ENCODE results near the gene SH2D5. TPM values are rescaled to one million over a fixed set of nuclear protein-coding genes. Genes with fewer than 3 reads are reported as not detected.

The SH2D5 gene
- total and polyA plus RNA-seq, 2 donors (not counting 3 experiments of a cell fraction or from before 2014, with no cell fraction given) = 0.23 to 1.0 TPM

GRCh38 chr1:20701847-20702246, 30.7 kb downstream of the SH2D5 start:
- POLR2A ChIA-PET = no interaction called here
- intact Hi-C loops (cut with micrococcal nuclease) = no loop called here
- no TSS peak for BruUV-seq (replicated peaks)

More at GRCh38 chr1:20701847-20702246, 30.7 kb downstream of the SH2D5 start:
- CTCF ChIA-PET = interaction anchor here (1.2 to 1.4 kb wide), 4 partner anchors 18 to 494 kb away, joined by 3 to 9 read pairs (median 3); partner anchors contain the start of gene HP1BP3
- peaks cover 4% of the 10 kb centered on the region for H3K4me1 ChIP-seq (ENCODE audit: control insufficient read depth, extremely low read depth, insufficient read depth, low read length)
- DNase-seq (ENCODE audit: low read depth, low spot score) = no peak
- no peak overlapping the region for H3K27ac ChIP-seq (ENCODE audit: insufficient read depth, low read depth, low read length)
- dilution Hi-C loops (cut with MboI; ENCODE audit: extremely low pct_ligation_motif_present, low sequenced_read_pairs) = no loop called here
- H3K27me3 ChIP-seq (ENCODE audit: control insufficient read depth in 2 of 2, insufficient read depth in 2 of 2, low read length in 2 of 2) = no peaks in the 10 kb centered on the region
- H3K9me3 ChIP-seq (replicated peaks; ENCODE audit: control insufficient read depth, insufficient read depth, low read length) = no peaks in the 10 kb centered on the region
- H3K36me3 ChIP-seq (ENCODE audit: control insufficient read depth in 2 of 2, extremely low read depth in 1 of 2, insufficient read depth in 2 of 2, low read length in 2 of 2) = no peaks in the 10 kb centered on the region
- no peak overlapping the region for H3K9ac ChIP-seq (replicated peaks; ENCODE audit: extremely low read depth, insufficient read depth, low read length)
- H3K79me2 ChIP-seq (ENCODE audit: control insufficient read depth, insufficient read depth, low read length) = no peaks in the 10 kb centered on the region
- H3K4me3 ChIP-seq (replicated peaks in 1 of 3; ENCODE audit: insufficient read depth in 1 of 3, low read depth in 1 of 3, low read length in 3 of 3) = no peak overlapping the region
- no peaks in the 10 kb centered on the region for H4K20me1 ChIP-seq (replicated peaks; ENCODE audit: control insufficient read depth, extremely low read depth, insufficient read depth, low read length)
- H3K9me1 ChIP-seq (replicated peaks; ENCODE audit: control insufficient read depth, extremely low read depth, insufficient read depth, low read length) = no peaks in the 10 kb centered on the region
- TF ChIP-seq FOS (IDR thresholded peaks at IDR 0.05; ENCODE audit: borderline replicate concordance, insufficient read depth, low read length) = no peak
- TF ChIP-seq MYC (IDR thresholded peaks at IDR 0.05; ENCODE audit: low read depth, low read length) = no peak
- TF ChIP-seq MAX (IDR thresholded peaks at IDR 0.05; ENCODE audit: insufficient read depth, insufficient read length) = no peak
- no peak for TF ChIP-seq GATA2 (IDR thresholded peaks at IDR 0.05; ENCODE audit: insufficient read depth, insufficient read length, low read depth, low read length)
- no peak for TF ChIP-seq JUN (IDR thresholded peaks at IDR 0.05; ENCODE audit: borderline replicate concordance, insufficient read depth, insufficient read length, low read depth)
- no peak for TF ChIP-seq CTCF (IDR thresholded peaks at IDR 0.05; ENCODE audit: extremely low read depth in 1 of 2, insufficient read depth in 1 of 2, low read depth in 1 of 2, low read length in 2 of 2)
- no peak for TF ChIP-seq POLR2AphosphoS5 (IDR thresholded peaks at IDR 0.05; ENCODE audit: insufficient read depth, low read depth, low read length)
- no peak for TF ChIP-seq POLR2A (IDR thresholded peaks at IDR 0.05; ENCODE audit: low read depth, low read length)
- no peak for TF ChIP-seq EZH2 (IDR thresholded peaks at IDR 0.05; ENCODE audit: borderline replicate concordance, low read depth, low read length, severe bottlenecking)
- H2AFZ ChIP-seq (ENCODE audit: low read depth, low read length) = no peak overlapping the region
- FAIRE-seq = no peak
- H3K4me2 ChIP-seq (ENCODE audit: insufficient read depth, low read length) = no peak overlapping the region

Data from endothelial cell of umbilical vein (primary cell).